MV-4-11 (cell line): ENCODE measurements around the gene SPSB3.

Experiments used
- DNase-seq: peaks from one replicate; lab custom pipeline; 2025; lab: John Stamatoyannopoulos, UW

The SPSB3 gene

DNA sequence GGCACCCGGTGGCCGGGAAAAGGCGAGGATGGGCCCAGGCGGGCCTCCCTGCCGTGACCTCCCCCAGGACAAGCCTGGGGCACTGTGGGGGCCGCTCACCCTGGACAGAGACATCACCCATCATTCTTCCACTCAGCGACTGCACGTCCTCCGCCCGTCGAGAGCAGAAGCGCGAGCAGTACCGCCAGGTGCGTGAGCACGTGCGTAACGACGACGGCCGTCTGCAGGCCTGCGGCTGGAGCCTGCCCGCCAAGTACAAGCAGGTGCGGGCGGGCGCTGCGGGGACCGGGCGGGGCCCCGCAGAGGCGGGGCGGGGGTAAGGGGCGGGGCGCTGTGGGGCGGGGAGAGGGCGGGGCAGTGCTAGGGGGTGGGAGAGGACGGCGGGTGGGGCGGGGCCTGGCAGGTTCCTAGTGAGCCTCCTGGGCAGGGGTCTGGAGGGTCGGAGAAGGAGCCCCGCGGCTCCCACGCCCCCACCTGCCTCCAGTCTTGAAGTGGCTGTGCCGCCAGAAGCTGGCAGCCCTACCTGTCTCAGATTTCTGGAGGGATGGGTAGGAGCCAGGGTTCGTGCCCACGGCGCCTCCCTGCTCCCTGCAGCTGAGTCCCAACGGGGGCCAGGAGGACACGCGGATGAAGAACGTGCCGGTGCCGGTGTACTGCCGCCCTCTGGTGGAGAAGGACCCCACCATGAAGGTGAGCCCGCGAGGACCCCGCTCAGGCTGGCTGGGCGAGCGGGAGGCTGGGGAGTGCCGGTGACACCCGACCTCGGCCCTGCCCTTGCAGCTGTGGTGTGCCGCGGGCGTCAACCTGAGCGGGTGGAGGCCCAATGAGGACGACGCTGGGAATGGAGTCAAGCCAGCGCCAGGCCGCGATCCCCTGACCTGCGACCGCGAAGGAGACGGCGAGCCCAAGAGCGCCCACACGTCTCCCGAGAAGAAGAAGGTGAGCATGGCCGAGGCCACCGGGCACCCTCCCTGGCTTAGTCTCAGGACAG, 18.6 kb downstream of the SPSB3 start:
- no peak for DNase-seq

DNA sequence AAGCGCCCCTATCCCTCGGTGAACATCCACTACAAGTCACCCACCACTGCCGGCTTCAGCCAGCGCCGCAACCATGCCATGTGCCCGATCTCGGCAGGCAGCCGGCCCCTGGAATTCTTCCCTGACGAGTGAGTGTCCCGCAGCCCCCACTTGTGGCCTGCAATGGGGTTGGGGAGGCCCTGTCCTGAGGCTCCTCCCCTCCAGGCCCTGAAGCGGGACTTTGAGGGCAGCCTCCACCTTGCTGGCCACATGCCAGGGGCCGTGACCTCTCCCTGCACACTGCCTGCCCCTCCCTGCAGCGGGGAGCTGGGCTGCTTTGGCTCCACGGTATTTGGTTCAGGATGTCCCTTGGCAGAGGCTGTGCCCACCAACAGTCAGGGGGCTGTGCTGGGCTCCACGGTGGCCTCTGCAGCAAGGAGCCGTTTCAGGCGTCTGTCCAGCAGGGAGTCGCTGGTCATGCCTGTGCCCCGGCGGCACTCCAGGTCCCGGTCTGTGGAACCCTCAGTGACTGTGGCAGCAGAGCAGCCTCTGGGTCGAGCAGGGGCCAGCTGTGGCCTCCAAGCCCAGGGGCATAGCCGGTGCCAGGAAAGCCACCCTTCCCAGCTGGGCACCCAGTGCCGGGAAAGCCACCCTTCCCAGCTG, 19.4 kb downstream of the SPSB3 start:
- DNase-seq, result no peak

DNA sequence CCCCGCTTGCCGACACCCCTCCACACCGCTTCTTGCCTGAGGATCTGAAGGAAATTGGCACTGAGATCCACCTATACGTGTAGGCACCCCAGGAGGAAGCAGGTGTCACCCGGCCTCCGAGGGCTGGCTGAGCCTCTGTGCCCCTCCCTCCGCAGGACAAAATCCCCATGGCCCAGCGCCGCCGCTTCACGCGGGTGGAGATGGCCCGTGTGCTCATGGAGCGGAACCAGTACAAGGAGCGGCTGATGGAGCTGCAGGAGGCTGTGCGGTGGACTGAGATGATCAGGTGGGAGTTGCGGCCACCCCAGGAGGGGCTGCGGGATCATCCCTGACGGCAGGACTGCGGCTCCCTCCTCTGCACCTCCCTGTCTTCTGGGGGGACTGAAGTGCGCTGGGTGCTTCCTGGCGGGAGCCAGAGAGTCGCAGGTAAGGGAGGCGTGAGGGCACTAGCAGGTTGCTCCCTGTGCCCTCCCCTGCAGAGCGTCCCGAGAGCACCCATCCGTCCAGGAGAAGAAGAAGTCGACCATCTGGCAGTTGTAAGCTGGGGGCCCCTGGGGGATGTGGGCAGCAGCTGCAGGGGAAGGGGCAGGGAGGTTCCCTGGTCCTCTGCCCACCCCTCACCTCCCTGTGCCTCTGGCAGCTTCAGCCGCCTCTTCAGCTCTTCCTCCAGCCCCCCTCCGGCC, 20.0 kb downstream of the SPSB3 start:
- no peak for DNase-seq

GRCh38 chr16:1761751-1762150, 20.6 kb downstream of the SPSB3 start:
- DNase-seq, result no peak

- DNase-seq, result no peak
Observed at GRCh38 chr16:1760911-1761310, 21.5 kb downstream of the SPSB3 start.

DNA sequence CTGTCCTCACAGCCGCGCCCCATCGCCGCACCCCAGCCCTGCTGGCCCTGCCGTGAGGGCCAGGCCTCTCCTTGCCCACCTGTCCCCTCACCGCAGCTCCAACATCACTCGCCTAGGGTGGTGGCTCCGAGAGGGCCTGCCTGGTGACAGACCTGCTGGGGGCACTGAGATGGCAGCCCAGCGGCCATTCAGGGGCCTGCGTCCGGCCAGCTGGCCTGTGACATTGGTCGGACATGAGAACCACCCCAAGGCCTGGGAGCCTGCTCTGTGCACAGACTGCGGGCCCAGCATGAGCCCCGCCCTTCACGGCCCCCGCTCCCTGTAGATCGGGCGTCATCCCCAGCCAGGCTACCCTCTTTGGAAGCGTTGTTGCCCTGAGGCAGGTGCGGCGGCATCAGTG, 22.9 kb downstream of the SPSB3 start:
- DNase-seq, result no peak

DNA sequence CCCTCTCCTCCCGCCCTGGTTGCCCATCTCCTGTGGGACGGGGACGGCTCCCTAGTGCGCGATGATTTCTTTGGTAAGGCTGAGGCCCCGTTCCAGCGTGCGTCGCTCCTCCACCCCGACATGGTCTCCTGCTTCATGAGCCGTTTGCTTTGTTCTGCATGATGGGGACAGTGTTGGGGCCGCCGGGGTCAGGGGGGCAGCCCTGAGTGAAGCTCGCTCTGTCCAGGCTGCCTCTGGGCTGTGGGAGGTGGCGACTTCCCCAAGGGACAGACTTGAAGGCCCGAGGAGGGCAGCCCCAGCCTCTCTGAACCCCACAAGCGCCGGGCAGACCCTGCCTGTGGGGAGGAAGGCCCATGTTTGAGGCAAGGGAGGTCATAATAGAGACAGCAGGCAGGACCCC, 23.4 kb downstream of the SPSB3 start:
- no peak for DNase-seq

GRCh38 chr16:1757714-1758461, 24.5 kb downstream of the SPSB3 start:
- DNase-seq, result no peak

GRCh38 chr16:1754204-1754603, 28.2 kb downstream of the SPSB3 start:
- DNase-seq, result no peak

DNA sequence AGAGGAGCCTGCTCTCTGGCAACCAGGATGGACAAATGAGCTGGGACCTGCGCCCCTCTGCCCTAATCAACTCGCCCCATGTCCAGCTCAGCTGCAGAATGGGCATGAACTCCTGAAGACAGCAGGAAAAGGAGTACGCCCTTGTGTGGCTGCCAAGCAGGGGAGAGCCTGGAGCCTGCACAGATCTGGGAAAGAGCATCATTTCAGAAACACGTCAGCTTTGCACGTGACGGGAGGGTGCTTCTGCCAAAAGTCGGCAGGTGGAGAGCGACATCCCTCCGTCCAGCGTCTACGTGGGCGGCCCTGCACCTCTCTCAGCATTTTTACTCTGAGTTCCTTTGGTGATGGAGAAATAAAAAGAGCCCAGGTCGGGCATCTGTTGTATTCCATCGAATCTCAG, 29.5 kb downstream of the SPSB3 start:
- DNase-seq, result no peak

DNA sequence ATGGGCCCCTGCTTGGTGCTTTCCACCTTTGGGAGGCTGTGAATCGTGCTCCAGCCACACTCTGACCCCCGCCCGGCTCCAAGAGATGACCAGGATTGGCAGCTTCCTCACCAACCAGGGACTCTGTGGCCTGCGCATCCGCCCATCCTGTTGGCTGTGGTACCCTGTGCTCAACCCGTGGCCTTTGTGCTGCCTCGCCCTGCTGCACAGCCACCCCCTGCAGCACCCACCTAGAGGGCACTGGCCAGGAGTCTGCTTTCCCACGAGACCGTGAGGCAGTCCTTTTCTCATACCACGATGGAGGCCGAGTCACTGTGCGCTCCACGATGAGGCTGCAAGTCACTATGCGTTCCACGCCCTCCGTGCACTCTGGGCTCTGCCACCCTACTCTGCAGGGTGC, 30.4 kb downstream of the SPSB3 start:
- DNase-seq, result no peak

GRCh38 chr16:1749152-1750117, 32.9 kb downstream of the SPSB3 start:
- no peak for DNase-seq

GRCh38 chr16:1747934-1748333, 34.4 kb downstream of the SPSB3 start:
- DNase-seq, result no peak

- no peak for DNase-seq
Observed at GRCh38 chr16:1746693-1747195, 35.6 kb downstream of the SPSB3 start.

- DNase-seq, result no peak
Observed at GRCh38 chr16:1745900-1746692, 36.3 kb downstream of the SPSB3 start.

DNA sequence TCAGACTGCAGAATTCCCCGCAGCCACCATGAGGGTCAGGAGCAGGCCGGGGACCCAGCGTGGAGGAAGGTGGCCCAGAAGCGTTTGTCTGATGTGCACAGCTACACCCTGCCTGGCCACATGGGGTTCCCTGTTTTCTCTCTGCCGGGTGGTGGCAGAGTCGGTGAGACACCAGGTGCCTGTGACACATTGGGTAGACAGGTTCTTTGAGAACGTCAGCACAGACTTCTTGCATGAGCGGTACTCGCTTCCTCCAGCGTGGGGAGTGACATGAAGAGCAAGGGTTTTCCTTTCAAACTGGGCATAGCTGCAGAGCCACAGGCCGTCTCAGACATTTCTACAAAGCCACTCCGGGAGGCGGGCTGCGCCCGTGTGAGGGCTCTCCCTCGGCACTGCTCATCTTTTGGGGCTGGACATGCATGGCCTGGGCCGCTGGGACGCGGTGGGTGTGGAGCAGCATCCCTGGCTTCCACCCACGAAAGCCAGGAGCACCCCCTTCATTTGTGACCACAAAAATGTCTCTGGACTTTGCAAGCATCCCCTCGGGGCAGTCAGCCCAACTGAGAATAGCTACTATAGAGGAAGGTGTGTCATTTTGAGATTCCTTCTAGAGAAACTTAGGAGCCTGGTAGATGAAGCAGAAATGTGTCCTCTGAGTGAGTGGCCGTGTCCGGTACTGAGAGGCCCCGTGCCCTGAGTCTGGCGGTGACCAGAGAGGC, 37.0 kb downstream of the SPSB3 start:
- no peak for DNase-seq

DNA sequence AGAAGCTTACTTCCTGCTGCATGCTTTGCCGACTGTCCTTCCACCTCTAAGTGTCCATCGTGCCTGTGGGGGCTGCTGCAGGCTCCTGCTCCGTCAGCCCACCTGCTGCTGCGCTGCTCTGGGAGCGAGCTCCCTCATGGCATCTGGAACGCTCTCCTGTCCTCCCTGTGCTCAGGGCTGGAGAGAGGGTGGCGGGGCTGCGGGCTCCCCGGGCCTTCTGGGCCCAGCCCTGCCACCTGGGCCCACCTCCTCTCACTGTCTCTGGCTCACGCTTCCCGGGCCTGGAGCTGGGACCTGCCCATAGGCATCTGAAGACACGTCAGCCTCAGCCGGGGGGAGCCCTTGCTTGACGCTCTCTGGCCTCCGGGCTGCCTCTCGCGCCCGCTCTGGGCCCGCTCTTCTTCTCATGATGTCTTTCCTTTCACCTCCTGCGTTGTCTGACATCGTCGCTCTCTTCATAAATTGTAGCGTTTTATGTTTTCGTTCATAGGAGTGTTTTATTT, 38.0 kb downstream of the SPSB3 start:
- no peak for DNase-seq

- DNase-seq, result no peak
Observed at GRCh38 chr16:1743376-1744337, 38.7 kb downstream of the SPSB3 start.
